HUDEP-2 (cell line): Measurements from ENCODE around the gene FCN2.

Source experiments
- DNase-seq, 76 experiments: peaks; one replicate each; lab custom pipeline; 2025; ENCODE audit not compliant: unreplicated experiment in 76 of 76; lab: John Stamatoyannopoulos, UW

Gene FCN2

DNA sequence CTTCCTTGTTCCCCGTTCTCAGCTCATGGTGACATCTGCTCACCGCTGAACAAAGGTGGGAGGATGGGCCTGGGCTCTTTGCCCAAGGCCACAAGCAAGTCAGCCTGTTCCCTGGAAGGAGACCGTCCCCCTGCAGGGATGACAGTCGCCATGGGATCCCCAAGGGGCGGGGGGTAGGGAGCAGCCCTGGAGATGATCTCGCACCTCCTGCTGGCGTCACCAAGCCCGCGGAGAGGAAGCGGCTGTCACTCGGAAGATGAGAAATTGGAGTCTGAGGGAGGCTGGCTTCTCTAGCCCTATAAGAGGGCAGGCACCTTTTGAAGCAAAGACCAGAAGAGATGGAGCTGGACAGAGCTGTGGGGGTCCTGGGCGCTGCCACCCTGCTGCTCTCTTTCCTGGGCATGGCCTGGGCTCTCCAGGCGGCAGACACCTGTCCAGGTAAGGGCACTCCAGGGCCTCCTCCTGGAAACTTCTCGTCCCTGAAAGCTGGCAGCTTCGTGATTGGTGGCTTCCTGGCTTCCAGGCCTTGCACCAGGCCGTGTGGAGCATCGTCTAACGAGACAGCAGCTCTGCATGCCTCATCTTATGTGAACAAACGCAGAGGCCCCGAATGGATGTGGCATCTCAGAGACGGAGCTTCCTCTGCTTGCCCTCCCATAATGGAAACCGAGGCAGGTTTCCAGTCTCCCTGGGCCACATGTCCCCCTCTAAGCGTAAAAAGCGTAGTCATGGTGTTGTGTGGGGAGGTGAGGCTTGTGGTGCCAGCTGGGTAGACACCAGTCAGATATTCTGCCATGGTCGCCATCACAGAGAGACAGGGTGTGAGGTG is at the start of gene FCN2:
FCN2 (plus strand) TSS at position 327 of the 829 bp plus-strand sequence; CDS start at position 339, 12 bp downstream.
- DNase-seq, result no peak

DNA sequence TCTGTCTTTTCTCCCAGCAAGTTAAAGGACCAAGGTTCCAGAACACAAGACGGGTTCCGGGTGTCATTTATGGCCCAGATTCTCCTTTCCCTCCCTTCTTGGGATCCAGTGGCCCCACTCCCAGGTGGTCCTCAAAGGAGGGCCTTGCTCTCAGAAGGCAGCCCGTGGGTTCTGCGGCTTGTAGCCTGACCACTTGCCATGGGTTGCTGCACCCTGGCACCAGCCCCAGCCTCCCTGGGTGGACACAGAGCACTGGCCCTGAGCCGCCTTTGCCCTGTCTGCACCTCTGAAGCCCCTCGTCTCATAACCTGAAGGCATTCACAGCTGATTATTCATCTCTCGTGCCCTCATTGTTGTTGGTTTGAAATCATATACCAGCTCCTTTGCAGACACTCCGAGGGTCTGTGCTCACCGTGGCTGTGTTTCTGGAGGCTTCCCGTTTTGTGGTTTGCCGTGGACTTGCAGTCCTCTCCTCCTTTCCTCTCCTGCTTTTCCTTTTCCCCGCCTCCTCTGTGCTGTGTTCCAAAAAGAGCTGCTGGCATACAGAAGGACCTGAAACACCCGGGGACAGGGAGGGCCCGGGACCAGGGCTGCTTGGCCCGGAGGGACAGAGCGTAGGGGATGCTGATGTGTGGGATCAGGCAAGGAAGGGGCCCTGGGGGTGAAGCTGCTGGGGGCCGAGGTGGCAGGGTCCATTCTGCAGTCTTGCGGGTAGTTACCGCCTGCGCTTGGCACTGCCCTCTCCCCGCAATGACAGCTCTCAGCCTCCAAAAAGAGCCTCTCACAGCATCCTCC is 49.5 kb upstream of the FCN2 start:
- no peak for DNase-seq

GRCh38 chr9:134832471-134832870 is 48.1 kb upstream of the FCN2 start:
- no peak for DNase-seq

DNA sequence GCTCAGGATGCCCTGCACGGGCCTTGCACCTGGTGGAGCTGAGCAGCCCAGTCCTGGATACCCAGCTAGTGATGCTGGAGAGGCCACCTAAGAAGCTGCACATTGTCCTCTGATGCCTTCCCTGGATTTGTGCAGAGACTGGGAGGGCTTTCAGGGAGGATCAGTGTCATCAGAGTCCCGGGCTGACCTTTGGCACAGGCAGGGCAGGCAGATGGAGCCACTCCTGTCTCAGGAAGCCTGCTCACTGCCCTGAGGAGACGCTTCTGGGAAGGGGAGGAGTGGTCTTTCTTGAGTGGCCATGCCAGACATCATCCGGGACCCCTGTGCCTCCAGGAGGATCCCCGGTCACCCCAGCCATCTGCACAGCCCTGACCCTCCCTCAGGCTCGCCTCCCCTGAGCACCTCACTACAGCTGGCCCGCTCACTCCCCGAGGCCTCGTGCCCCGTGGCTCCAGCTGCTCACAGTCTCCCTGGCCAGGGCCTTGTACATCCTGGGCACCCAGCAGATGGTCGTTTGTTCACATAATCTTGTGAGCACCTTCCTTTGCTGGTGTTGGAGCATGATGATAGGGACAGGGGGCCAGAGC is 47.2 kb upstream of the FCN2 start:
- no peak for DNase-seq

DNA sequence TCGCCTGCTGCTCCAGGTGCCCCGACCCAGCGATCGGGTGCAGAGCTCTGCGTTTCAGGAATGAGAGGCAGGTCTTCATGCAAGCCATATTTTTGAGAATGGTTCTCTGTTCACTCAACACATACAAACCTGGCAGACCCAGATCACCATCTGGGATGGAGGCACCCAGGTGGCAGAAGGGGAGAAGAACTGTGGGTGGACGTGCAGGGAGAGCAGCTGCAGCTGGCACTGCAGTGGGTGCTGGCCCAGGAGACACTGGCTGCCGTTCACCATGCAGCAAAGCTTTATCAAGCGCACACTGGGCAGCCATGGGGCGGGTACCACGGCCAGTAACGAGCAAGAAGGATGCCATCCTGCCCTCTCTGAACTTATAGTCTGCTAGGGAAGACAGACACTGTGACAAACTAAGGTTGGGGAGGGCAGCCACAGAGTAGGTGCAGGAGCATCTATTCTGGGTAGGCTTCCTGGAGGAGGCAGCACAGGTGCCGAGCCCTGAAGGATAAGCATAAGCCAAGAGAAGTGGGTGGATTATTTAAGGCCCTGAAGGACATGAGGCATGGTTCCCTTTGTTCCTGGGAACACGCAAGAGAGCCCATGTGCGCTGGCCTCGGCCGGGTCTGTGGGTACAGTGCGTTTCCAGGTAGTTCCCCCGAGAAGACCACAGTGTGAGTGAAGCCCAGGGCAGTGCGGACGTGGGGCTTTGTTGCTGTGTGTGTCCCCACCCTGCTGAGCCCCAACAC is 46.2 kb upstream of the FCN2 start:
- no peak for DNase-seq

DNA sequence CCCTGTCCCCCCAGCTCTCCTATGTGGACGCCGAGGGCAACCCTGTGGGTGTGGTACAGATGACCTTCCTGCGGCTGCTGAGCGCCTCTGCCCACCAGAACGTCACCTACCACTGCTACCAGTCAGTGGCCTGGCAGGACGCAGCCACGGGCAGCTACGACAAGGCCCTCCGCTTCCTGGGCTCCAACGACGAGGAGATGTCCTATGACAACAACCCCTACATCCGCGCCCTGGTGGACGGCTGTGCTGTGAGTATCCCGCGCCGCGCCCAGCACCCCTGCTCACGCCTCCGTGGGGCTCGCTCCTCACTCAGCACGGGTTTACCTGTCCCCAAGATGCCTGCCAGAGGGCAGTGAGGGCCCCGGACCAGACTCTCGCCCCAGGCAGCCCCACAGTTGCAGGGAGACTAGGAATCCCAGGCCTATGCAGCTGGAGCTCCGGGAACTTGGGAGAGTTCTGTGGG is 45.6 kb upstream of the FCN2 start:
- DNase-seq, result no peak

GRCh38 chr9:134835448-134835847 is 45.2 kb upstream of the FCN2 start:
- DNase-seq, result no peak

GRCh38 chr9:134835987-134836386 is 44.6 kb upstream of the FCN2 start:
- no peak for DNase-seq

DNA sequence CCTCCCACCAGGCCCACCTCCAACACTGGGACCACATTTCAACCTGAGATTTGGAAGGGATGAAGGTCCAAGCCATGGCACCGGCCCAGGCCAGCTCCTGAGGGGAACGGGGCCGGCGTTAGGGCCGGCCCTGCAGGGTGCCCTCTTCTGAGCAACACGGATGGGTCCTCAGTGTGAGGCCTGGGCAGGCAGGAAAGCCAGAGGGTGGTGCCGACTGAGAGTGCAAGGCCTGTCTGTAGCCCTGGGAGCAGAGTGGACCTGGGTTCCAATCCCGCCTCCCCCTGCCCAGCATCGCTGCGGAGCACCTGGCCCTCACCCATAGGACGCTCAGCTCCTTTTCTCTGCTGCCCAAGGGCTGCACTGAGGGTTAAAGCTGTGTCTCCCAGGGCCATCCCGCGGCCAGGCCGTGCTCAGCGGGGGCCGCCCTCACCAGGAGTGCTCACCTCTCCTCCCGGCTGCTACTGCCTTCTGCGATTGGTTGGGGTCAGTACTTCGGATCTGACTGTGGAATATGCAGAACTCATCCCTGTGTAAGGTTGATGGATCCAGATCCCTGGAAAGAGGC is 44.1 kb upstream of the FCN2 start:
- DNase-seq, result no peak

- no peak for DNase-seq
Observed at GRCh38 chr9:134837529-134837928, 43.1 kb upstream of the FCN2 start.

DNA sequence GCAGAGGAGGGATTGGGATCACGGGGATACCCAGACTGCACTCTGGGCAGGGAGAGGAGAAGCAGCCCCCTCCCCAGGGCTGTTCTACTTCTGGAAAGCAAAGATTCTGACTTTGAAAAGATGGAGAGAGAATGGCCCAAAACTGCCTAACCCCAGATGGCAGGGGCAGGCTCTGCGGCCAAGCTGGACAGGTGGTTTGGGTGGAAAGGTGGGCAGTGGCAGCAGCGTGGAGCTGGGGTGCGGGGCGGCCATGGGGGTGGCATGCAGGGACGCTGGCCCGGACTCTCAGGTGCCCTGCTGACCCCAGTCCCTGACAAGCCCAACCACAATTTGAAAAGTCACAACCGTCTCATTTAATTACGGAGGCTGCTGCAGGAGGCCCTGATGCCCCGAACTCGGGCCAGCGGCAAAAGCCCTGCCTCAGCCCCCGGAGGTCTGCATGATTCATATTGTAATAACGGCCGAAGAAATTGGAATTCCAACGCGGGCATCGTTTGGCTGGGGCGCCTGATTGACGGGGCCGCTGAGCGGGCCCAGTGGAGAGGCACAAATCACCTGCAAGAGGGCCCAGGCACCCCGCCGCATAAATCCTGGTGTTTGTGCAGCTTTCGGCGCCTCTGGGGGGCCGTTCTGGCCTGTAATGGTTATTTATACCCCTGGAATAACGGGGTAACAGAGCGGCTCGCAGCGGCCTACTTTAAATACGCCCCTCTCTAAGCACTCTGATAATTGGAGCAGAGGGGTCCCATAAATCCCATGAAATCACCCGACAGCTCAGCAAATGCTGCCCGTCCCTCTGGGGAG is 41.8 kb upstream of the FCN2 start:
- no peak for DNase-seq

GRCh38 chr9:134839455-134840125 is 41.0 kb upstream of the FCN2 start:
- DNase-seq, result no peak

DNA sequence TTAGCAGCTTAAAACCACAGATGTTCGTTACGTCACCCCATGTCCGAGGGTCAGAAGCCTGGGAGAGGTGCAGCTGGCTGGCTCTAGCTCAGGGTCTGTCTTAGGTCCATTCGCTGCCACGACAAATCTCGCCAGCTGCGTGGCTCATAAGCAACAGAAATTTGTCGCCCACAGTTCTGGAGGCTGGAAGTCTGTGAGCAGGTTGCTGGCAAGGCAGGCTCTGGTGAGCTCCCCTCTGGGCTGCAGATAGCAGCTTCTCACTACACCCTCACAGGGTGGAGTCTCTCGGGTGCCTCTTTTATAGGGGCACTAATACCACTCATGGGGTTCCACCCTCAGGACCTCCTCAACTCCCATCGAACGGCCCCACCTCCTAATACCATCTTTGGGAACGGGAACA is 40.1 kb upstream of the FCN2 start:
- no peak for DNase-seq

- DNase-seq, result no peak
Observed at GRCh38 chr9:134841180-134841904, 39.3 kb upstream of the FCN2 start.

- no peak for DNase-seq
Observed at GRCh38 chr9:134842321-134842720, 38.3 kb upstream of the FCN2 start.

- no peak for DNase-seq
Observed at GRCh38 chr9:134843740-134844139, 36.9 kb upstream of the FCN2 start.

GRCh38 chr9:134844821-134845220 is 35.8 kb upstream of the FCN2 start:
- DNase-seq, result no peak

- DNase-seq, result no peak
Observed at GRCh38 chr9:134846187-134846586, 34.4 kb upstream of the FCN2 start.
